ENCODE data around the gene A3GALT2. TPM values are rescaled to one million over a fixed set of nuclear protein-coding genes. Genes with fewer than 3 reads are reported as not detected.

Gene A3GALT2
- polyA plus RNA-seq, 2 of the 4 experiments (the other 2 are of a cell fraction): not detected

DNA sequence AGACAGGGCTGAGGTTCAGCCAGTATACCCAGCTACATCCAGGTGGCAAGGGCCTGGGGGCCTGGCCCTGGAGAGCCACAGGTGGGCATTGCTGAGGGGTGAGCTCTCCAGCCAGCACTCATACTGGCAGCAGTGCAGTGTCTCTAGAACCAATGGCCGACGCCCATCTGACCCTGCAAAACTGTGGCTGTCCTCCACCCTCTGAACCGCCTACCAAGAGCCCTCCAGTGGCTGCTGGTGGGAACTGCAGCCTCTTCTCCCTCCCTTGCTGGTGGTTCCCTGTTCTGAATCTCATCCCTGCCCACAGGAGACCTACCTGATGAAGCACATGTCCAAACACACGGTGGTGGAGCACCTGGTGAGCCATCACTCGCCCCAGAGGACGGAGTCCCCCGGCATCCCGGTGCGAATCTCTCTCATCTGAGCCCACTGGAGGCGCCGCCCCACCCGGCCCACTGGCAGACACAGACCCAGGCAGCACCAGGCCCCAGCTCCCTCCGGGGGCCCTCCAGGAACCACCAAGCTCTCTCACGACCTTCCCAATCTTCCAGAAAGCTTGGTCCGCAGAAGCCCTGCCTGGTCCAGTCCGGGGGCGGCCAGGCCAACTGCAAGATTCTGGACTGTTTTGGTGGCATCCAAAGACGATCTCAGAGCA, 22.1 kb downstream of the A3GALT2 start:
- no peak overlapping the region for H3K4me2 ChIP-seq
- H3K4me3 ChIP-seq: no peak overlapping the region
- WGBS (ENCODE audit: missing lambda C conversion rate): 61% methylated on average over 15 of the region's 18 CpGs
- no peaks in the 10 kb centered on the region for H3K4me1 ChIP-seq
- no peaks in the 10 kb centered on the region; the same call in 2 of the 3 replicates for H3K9me3 ChIP-seq
- ChIA-PET CTCF (interaction anchor here (0.8 to 8.6 kb wide), 7 partner anchors 14 to 313 kb away, joined by 3 to 162 read pairs (median 7); partner anchors contain the start of gene ZSCAN20), POLR2A (no interaction called here)
- H3K27ac ChIP-seq: no peak overlapping the region
- peak; percentile 58 to 60 for DNase-seq (ENCODE audit: low read depth in 1 of 2, low spot score in 1 of 2)
- FAIRE-seq: no peak
- peak; percentile 68 to 89 for ATAC-seq
- TF ChIP-seq CHD4 (IDR thresholded peaks at IDR 0.05; ENCODE audit: borderline replicate concordance) (no peak), SMC3 (IDR thresholded peaks at IDR 0.05) (peak; percentile 53), RAD21 (conservative IDR thresholded peaks at IDR 0.05 in 1 of 2, IDR thresholded peaks at IDR 0.05 in 1 of 2) (peak; percentile 44 to 57; a peak in 4 of 5 replicates), ZFP36 (IDR thresholded peaks at IDR 0.05; ENCODE audit: borderline replicate concordance, partially characterized antibody) (peak; percentile 45), FOXS1 (CRISPR knock-in tag; IDR thresholded peaks at IDR 0.05) (no peak)
- TF ChIP-seq, protein P1, sequence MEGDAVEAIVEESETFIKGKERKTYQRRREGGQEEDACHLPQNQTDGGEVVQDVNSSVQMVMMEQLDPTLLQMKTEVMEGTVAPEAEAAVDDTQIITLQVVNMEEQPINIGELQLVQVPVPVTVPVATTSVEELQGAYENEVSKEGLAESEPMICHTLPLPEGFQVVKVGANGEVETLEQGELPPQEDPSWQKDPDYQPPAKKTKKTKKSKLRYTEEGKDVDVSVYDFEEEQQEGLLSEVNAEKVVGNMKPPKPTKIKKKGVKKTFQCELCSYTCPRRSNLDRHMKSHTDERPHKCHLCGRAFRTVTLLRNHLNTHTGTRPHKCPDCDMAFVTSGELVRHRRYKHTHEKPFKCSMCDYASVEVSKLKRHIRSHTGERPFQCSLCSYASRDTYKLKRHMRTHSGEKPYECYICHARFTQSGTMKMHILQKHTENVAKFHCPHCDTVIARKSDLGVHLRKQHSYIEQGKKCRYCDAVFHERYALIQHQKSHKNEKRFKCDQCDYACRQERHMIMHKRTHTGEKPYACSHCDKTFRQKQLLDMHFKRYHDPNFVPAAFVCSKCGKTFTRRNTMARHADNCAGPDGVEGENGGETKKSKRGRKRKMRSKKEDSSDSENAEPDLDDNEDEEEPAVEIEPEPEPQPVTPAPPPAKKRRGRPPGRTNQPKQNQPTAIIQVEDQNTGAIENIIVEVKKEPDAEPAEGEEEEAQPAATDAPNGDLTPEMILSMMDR (IDR thresholded peaks at IDR 0.05): peak; percentile 50

DNA sequence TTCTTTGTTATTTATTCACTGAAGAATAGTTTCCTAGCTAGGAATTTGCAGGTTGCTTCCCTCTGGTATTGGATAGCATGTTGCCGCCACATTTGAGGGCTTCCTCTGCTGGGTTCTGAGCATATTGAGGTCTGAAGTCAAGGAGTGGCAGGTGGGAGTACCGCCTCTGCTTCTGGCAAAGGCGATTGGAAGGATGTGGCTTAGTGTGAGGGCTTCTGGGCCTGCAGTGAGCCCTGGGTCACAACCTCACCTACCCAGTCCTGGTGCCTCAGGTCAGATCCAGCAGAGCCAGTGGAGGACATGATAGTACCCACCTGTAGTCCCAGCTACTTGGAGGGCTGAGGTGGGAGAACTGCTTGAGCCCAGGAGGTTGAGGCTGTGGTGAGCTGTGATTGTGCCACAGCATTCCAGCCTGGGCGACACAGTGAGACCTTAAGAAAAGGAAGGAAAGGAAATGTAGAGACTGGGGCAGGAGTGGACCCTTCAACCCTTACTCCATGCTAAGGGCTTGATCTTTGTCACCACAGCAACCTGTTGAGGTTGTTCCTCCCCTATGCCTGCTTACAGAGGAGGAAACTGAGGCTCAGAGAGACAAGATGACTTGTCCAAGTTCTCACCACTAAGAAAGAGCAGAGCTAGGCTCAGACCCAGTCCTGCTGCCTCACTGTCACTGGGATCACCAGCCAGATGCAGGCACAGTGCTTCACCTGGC, 22.8 kb downstream of the A3GALT2 start:
- no peak for TF ChIP-seq RAD21 (conservative IDR thresholded peaks at IDR 0.05 in 1 of 2, IDR thresholded peaks at IDR 0.05 in 1 of 2)
- no peak for FAIRE-seq
- DNase-seq (ENCODE audit: low read depth in 1 of 2, low spot score in 1 of 2): no peak
- Histone ChIP-seq H3K9me3 (no peaks in the 10 kb centered on the region; the same call in 2 of the 3 replicates), H3K4me2 (no peak overlapping the region), H3K27ac (no peak overlapping the region), H3K4me1 (no peaks in the 10 kb centered on the region), H3K4me3 (no peak overlapping the region)
- no peak; a peak in 2 of 6 replicates for ATAC-seq
- ChIA-PET CTCF (interaction anchor here (0.7 to 8.6 kb wide), 10 partner anchors 15 to 314 kb away, joined by 3 to 162 read pairs (median 4); partner anchors contain the start of gene ZSCAN20), POLR2A (no interaction called here)
- whole genome bisulfite sequencing (ENCODE audit: missing lambda C conversion rate): 86% methylated on average over 4 of the region's 4 CpGs

DNA sequence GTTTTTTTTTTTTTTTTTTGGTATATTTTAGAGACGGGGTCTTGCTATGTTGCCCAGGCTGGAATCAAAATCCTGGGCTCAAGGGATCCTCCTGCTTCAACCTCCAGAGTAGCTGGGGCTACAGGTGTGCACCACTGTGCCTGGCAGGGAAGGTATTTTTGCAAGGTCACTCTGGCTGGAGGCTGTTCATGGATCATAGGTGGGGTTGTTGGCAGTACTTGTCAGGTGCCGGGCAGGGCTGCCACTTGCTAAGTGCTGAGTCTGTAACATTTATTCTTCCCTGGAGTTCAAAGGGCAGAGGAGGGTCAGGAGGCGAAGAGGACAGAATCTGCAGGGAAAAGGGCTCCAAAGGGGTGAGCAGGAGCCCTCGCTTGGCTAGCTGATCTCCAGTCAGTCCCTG, 24.1 kb downstream of the A3GALT2 start:
- DNase-seq (ENCODE audit: low read depth in 1 of 2, low spot score in 1 of 2) (no peak), FAIRE-seq (no peak), ATAC-seq (no peak)
- no peak overlapping the region for H3K4me3 ChIP-seq
- no peak overlapping the region for H3K27ac ChIP-seq
- no peak overlapping the region for H3K4me2 ChIP-seq
- ChIA-PET CTCF (interaction anchor here (0.6 to 8.6 kb wide), 16 partner anchors 9 to 173 kb away, joined by 3 to 162 read pairs (median 8); partner anchors contain the start of gene ZSCAN20), POLR2A (interaction anchor here (0.6 kb wide), 1 partner anchor 187 kb away, joined by 3 read pairs; no protein-coding TSS in a partner anchor)
- H3K9me3 ChIP-seq: no peaks in the 10 kb centered on the region; the same call in 2 of the 3 replicates
- H3K4me1 ChIP-seq: no peaks in the 10 kb centered on the region
- TF ChIP-seq, protein P2, sequence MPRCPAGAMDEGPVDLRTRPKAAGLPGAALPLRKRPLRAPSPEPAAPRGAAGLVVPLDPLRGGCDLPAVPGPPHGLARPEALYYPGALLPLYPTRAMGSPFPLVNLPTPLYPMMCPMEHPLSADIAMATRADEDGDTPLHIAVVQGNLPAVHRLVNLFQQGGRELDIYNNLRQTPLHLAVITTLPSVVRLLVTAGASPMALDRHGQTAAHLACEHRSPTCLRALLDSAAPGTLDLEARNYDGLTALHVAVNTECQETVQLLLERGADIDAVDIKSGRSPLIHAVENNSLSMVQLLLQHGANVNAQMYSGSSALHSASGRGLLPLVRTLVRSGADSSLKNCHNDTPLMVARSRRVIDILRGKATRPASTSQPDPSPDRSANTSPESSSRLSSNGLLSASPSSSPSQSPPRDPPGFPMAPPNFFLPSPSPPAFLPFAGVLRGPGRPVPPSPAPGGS (IDR thresholded peaks at IDR 0.05): no peak
- TF ChIP-seq RARB (CRISPR knock-in tag; IDR thresholded peaks at IDR 0.05) (no peak), MAZ (IDR thresholded peaks at IDR 0.05; ENCODE audit: borderline replicate concordance, low read depth, low read length) (no peak), JUN (IDR thresholded peaks at IDR 0.05) (no peak), HOXB13 (CRISPR knock-in tag; IDR thresholded peaks at IDR 0.05; ENCODE audit: low read depth) (no peak), EHMT2 (IDR thresholded peaks at IDR 0.05; ENCODE audit: low read depth) (no peak), TFCP2L1 (CRISPR knock-in tag; IDR thresholded peaks at IDR 0.05) (no peak), BHLHE40 (IDR thresholded peaks at IDR 0.05; ENCODE audit: low read depth, low read length) (no peak), GATA3 (IDR thresholded peaks at IDR 0.05; ENCODE audit: borderline replicate concordance) (no peak), TP53 (CRISPR knock-in tag; IDR thresholded peaks at IDR 0.05) (no peak)
- TF ChIP-seq, protein P3, sequence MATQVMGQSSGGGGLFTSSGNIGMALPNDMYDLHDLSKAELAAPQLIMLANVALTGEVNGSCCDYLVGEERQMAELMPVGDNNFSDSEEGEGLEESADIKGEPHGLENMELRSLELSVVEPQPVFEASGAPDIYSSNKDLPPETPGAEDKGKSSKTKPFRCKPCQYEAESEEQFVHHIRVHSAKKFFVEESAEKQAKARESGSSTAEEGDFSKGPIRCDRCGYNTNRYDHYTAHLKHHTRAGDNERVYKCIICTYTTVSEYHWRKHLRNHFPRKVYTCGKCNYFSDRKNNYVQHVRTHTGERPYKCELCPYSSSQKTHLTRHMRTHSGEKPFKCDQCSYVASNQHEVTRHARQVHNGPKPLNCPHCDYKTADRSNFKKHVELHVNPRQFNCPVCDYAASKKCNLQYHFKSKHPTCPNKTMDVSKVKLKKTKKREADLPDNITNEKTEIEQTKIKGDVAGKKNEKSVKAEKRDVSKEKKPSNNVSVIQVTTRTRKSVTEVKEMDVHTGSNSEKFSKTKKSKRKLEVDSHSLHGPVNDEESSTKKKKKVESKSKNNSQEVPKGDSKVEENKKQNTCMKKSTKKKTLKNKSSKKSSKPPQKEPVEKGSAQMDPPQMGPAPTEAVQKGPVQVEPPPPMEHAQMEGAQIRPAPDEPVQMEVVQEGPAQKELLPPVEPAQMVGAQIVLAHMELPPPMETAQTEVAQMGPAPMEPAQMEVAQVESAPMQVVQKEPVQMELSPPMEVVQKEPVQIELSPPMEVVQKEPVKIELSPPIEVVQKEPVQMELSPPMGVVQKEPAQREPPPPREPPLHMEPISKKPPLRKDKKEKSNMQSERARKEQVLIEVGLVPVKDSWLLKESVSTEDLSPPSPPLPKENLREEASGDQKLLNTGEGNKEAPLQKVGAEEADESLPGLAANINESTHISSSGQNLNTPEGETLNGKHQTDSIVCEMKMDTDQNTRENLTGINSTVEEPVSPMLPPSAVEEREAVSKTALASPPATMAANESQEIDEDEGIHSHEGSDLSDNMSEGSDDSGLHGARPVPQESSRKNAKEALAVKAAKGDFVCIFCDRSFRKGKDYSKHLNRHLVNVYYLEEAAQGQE (IDR thresholded peaks at IDR 0.05): no peak
- WGBS (ENCODE audit: missing lambda C conversion rate): 82% methylated on average over 4 of the region's 4 CpGs

Measured in A549 (cell line).